Activated T-cell treated with anti-CD3 and anti-CD28 coated beads for 24 hours (primary cell): Measurements from ENCODE around the gene CAPS.

Experiments used
- DNase-seq: peaks from one replicate; pipeline ENCODE4 v3.0.0-alpha.2; 2020; ENCODE audit warnings: low read depth

The CAPS gene

GRCh38 chr19:5891938-5892771 is 21.9 kb upstream of the CAPS start:
- no peak for DNase-seq

GRCh38 chr19:5892772-5893275 is 21.2 kb upstream of the CAPS start:
- DNase-seq = no peak

- DNase-seq = no peak
These were observed 20.7 kb upstream of the CAPS start for GRCh38 chr19:5893296-5893903.

- DNase-seq = no peak
These were observed 19.9 kb upstream of the CAPS start for GRCh38 chr19:5893907-5894703.

- DNase-seq = no peak
These were observed 19.2 kb upstream of the CAPS start for GRCh38 chr19:5894704-5895349.

GRCh38 chr19:5895409-5895808 is 18.6 kb upstream of the CAPS start:
- no peak for DNase-seq

- no peak for DNase-seq
These were observed 18.2 kb upstream of the CAPS start for GRCh38 chr19:5895890-5896289.

- DNase-seq = no peak
These were observed 17.5 kb upstream of the CAPS start for GRCh38 chr19:5896365-5897076.

- no peak for DNase-seq
These were observed 16.7 kb upstream of the CAPS start for GRCh38 chr19:5897189-5897969.

GRCh38 chr19:5899728-5900526 is 14.1 kb upstream of the CAPS start:
- DNase-seq = no peak

- DNase-seq = no peak
These were observed 13.1 kb upstream of the CAPS start for GRCh38 chr19:5900976-5901375.

GRCh38 chr19:5903056-5903623 is 10.9 kb upstream of the CAPS start:
- no peak for DNase-seq

- peak; percentile 95 for DNase-seq
These were observed 10.3 kb upstream of the CAPS start, which contains the start of gene NDUFA11 for GRCh38 chr19:5903624-5904351. NDUFA11 (minus strand) TSS chr19:5903790; CDS start chr19:5903708, 82 bp downstream.

- peak; percentile 100 for DNase-seq
These were observed 9.5 kb upstream of the CAPS start, which contains the start of gene VMAC for GRCh38 chr19:5904352-5905113. VMAC (plus strand) TSS chr19:5904872; CDS start chr19:5904891, 19 bp downstream.

- no peak for DNase-seq
These were observed 8.8 kb upstream of the CAPS start for GRCh38 chr19:5905114-5905778.

- DNase-seq = peak; percentile 22
These were observed 6.8 kb upstream of the CAPS start for GRCh38 chr19:5907241-5907640.

- DNase-seq = no peak
These were observed 5.1 kb upstream of the CAPS start for GRCh38 chr19:5908773-5909442.
